ENCODE results near the gene B3GALT6.

- no peak for TF ChIP-seq FOXA1 (IDR thresholded peaks at IDR 0.05)
- TF ChIP-seq, protein P1, sequence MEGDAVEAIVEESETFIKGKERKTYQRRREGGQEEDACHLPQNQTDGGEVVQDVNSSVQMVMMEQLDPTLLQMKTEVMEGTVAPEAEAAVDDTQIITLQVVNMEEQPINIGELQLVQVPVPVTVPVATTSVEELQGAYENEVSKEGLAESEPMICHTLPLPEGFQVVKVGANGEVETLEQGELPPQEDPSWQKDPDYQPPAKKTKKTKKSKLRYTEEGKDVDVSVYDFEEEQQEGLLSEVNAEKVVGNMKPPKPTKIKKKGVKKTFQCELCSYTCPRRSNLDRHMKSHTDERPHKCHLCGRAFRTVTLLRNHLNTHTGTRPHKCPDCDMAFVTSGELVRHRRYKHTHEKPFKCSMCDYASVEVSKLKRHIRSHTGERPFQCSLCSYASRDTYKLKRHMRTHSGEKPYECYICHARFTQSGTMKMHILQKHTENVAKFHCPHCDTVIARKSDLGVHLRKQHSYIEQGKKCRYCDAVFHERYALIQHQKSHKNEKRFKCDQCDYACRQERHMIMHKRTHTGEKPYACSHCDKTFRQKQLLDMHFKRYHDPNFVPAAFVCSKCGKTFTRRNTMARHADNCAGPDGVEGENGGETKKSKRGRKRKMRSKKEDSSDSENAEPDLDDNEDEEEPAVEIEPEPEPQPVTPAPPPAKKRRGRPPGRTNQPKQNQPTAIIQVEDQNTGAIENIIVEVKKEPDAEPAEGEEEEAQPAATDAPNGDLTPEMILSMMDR (IDR thresholded peaks at IDR 0.05; ENCODE audit: low read depth, low read length, missing input control), result no peak
Observed at GRCh38 chr1:1213345-1214265, 18.4 kb upstream of the B3GALT6 start, which contains the start of gene TNFRSF4.
